GM19397 (cell line): Measurements from ENCODE around the gene HSP90B1.
A peak's percentile ranks its signal among the peaks of the same experiment; 100 is the strongest.

ENCODE experiments used
- ATAC-seq: cut with Tn5 transposase; IDR thresholded peaks from one replicate; pipeline ENCODE4 v1.9.1; 2021; ENCODE audit warnings: mild to moderate bottlenecking, moderate library complexity; ENCODE audit not compliant: unreplicated experiment

HSP90B1 gene

DNA sequence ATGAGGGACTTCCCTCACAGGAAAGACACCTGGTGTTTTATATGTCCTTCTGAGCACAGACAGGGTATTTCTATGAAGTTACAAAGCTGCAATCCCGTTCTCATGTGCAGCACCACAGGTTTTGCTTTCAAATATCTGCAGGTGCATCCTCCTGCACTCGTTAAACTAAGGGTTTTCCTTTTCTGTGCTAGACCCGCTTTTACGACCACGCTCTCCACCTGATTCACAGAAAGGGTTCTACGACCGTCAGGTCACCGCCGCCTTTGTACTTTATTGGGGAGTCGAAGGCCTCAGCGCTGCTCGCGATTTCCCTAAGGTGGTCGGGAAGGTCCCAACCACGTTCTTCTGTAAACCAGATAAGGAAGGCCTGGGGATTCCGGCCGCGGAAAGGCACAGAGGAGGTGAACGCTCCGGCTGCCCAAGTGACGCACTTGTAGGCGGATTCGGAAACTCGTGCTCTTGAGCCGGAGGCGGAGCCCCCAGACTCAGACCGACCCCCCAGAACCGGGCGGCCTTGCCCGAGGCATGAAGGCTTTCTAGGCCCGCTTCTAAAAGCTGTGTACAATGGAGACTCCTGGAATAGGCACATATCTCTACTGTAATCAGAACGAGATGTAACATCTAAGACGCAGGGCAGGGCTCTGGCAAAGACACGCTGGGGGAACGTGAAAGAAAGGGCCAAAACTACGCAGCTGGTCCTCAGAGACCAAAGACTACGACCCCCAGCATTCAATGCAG lies 995 bp upstream of the HSP90B1 start:
- peak; percentile 15 for ATAC-seq

DNA sequence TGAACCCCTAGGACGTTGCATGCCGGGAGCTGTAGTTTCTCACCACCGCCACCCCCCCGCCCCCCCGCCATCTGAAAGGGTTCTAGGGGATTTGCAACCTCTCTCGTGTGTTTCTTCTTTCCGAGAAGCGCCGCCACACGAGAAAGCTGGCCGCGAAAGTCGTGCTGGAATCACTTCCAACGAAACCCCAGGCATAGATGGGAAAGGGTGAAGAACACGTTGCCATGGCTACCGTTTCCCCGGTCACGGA lies 501 bp upstream of the HSP90B1 start:
- no peak for ATAC-seq

DNA sequence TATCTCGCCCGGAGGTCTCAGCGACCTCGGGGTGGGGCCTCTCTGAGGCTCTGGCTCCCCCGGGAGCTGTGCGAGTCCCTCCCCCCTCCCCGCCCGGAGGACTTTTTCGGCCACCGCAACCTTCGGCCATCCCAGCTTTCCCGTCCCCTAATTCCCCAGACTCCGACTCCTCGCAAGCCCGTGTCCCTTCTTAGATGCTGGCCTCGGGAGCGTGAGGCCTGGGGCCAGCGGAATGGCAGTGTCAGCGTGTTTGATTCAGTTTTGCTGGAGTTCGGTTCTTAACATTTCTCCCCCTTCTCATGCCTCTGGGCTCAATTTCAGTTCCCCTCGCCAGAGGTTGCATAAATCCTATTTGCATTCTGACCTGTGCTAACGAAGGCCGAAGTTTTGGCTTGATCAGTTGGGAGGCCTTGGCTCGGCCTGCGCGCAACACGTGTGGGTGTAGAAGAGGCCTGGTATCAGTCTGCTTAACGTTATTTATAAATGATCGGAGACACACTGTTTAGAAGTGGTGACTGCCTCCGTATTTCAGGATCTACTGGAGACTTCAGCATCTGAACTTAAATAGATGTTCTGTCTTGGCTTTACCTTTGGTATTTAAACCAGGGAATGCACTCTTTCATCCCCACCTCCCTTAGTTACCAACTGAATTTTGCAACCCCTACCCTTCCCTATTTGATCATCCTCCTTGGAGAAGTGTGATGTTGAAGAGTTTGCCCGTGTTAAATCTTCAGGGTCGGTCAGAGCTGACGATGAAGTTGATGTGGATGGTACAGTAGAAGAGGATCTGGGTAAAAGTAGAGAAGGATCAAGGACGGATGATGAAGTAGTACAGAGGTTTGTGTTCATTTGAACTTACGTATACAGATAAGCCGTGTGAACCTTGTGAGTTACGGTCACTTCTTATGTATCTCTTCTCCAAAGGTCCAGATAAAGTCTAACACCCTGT lies 851 bp downstream of the HSP90B1 start:
- no peak for ATAC-seq

- no peak for ATAC-seq
Measured at GRCh38 chr12:103933237-103933636, 3.0 kb downstream of the HSP90B1 start.

DNA sequence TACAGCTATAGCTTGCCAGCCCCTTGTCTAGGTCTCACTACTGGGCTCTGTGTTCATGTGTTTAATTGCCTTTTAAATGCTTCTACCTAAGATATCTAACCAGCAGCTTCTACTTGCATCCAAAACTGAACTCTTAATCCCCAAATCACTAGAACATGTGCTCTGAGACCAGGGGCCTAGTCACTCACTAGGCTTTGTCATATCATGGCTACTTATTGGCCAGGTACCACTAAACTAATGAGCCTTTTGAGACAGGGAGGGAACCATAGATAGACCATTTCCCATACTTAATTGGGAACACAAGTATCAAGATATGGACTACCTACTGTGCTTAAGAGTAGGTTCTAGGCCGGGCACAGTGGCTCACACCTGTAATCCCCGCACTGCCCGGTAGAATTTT lies 6.5 kb downstream of the HSP90B1 start:
- ATAC-seq = no peak

- no peak for ATAC-seq
Measured at GRCh38 chr12:103944964-103945363, 14.8 kb downstream of the HSP90B1 start.

DNA sequence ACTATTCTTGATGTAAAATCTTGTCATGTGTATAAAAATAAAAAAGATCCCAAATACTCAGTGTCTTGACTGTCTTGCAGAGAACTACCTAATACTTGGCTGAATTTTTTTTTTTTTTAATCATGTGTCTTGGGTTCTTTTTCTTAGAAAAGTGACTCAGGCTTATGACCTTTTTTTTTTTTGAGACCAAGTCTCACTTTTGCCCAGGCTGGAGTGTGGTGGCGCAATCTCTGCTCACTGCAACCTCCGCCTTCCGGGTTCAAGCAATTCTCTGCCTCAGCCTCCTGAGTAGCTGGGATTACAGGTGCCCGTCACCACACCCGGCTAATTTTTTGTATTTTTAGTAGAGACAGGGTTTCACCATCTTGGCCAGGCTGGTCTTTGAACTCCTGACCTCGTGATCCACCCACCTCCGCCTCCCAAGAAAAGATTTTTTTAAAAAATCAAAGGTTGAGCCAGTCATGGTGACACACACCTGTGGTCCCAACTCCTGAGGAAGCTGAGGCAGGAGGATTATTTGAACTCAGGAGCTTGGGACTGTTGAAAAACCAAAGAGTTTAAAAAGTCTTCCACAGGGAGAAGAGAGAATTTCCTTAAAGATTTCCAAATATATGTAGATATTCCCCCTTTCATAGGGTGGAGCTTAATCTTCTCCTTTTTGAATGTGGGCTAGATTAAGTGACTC lies 17.8 kb downstream of the HSP90B1 start:
- ATAC-seq = no peak

GRCh38 chr12:103948746-103949406 lies 18.7 kb downstream of the HSP90B1 start:
- ATAC-seq = no peak

GRCh38 chr12:103952497-103952896 lies 22.3 kb downstream of the HSP90B1 start:
- ATAC-seq = no peak

DNA sequence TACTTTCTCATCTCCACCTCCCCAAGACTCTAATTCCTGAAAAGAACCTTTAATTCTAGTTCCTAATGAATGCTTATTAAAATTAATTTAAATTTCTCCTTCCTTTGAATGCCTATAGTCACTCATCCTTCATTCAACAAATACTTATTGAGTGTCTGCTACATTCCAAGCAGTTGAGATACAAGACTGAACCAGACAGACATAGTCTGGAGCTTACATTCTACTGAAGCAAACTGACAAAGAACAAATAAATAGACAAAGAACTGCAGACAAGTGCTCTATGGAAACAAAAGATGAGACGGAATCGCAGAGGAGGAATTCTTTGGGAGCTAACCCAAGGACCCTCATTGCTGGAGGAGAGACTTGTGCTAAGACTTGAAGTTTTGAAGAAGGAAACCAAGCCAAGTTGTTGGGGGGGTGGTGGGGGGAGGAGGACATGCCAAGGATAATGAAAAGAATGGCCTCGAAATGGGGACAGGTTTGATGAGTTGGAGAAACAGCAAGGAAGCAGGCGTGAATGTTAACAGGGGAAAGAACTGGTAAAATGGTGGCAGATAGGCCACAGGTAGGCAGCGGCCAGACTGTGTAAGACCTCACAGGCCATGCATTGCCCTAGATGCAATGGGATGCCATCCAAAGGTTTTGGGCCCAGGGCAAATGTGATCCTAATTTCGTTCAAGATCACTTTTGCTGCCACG lies 25.8 kb downstream of the HSP90B1 start:
- ATAC-seq = no peak

- peak; percentile 38 for ATAC-seq
Measured at GRCh38 chr12:103956509-103957027, 26.4 kb downstream of the HSP90B1 start.

- ATAC-seq = no peak
Measured at GRCh38 chr12:103957865-103958388, 27.7 kb downstream of the HSP90B1 start.

GRCh38 chr12:103958621-103959020 lies 28.4 kb downstream of the HSP90B1 start:
- ATAC-seq = no peak

DNA sequence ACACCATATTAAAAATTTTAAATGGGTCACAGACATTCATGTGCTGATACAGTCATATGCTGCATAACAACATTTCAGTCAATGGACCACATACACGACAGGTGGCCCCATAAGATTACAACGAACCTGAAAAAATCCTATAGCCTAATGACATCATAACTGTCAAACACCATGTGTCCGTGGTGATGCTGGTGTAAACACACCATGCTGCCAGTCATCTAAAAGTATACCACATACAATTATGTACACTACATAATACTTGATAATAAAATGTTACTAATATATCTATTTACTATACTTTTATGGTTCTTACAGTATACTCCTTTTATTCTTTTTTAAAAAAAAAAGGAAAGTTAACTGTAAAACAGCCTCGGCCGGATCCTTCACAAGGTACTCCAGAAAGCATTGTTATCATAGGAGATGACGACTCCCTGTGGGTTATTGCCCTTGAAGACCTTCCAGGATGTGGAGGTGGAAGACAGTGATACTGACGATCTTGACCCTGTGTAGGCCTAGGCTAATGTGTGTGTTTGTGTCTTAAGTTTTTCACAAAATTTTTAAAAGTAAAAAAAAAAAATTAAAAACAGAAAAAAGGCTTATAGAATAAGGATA lies 30.5 kb downstream of the HSP90B1 start:
- ATAC-seq = no peak

DNA sequence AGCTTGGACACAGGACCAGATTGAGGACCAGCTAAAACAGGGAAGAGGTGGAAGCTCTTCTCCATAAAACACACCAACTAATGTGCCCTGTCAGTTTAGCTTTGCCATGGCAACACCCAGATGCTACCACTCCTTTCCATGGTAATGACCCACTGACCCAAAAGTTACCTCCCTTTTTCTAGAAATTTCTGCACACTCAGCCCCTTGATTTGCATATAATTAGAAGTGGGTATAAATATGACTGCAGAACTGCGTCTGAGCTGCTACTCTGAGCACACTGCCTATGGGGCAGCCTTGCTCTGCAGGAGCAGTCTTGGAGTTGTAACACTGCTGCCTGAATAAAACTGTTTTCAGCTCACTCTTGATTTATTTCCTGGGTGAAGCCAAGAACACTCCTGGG lies 32.3 kb downstream of the HSP90B1 start:
- ATAC-seq = no peak

DNA sequence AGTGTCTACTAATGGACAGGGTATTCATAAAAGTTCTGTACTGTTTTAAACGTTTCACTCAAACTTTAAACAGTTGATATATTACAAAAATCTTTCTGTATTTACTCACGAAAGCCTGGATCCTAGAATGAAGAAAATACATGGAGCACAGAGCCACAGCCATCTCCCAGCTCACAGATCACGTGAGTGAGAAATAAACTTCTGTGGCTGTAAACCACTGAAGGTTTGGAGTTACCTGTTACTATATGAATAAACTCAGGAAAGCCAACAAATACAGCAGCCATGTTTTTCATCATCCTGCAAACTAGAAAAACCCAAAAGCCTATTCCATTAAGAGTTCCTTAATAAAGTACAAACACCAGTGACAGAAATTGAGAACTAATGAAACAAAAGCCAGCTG lies 34.6 kb downstream of the HSP90B1 start:
- ATAC-seq = no peak

- ATAC-seq = no peak
Measured at GRCh38 chr12:103965255-103965589, 35.0 kb downstream of the HSP90B1 start.

DNA sequence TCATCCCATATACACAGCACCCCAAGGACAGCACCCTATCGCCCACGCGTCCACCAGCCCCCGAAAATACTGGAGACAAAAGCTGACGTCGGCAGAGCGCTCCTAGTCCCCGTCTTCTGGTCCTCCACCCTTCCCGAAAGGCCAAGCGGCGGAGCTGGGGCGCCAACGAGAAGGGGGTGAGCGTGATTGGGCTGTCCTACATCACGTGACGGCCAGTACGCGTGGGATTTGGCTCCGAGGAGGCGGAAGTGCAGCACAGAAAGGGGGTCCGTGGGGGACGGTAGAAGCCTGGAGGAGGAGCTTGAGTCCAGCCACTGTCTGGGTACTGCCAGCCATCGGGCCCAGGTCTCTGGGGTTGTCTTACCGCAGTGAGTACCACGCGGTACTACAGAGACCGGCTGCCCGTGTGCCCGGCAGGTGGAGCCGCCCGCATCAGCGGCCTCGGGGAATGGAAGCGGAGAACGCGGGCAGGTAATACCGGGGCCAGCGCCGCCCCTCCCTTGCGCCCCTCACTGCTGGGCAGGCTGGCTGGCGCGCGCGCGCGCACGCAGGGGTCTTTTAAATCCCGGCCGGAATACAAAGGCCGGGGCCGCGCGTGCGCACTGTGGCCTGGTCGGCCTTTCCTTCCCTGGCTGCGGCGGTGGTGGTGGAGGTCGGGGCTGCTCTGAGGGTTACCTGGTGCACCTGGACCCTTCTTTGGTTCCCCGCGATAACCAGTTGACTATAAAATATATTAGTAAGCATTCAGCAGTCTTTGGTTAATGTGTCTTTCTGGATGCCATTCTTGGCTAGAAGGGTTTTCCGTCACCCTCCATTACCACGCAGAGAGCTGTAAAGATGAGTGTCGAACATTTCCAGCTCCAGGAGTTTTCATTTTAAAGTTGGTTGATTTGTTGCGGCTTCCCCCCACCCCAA lies 35.6 kb downstream of the HSP90B1 start, which contains the start of gene TDG:
Gene TDG, plus strand, starts transcription at position 283 of the 915 bp plus-strand sequence. Its CDS starts 166 bp downstream, at position 449.
- ATAC-seq = peak; percentile 92

GRCh38 chr12:103966736-103967135 lies 36.5 kb downstream of the HSP90B1 start:
- no peak for ATAC-seq
